K562 (cell line): Measurements from ENCODE around the gene PLK1. TPM values are rescaled to one million over a fixed set of nuclear protein-coding genes. Genes with fewer than 3 reads are reported as not detected.

Experiments
- EWSR1 ChIP-seq: fragments of 450-650 bp; IDR thresholded peaks from 2 replicates; pipeline ENCODE4 v1.6.1; 2018; ENCODE audit warnings: borderline replicate concordance, mild to moderate bottlenecking, low read depth, moderate library complexity; ENCODE audit not compliant: partially characterized antibody
- IRF2 ChIP-seq: sonication (generic); formaldehyde crosslinking; IDR thresholded peaks from 2 replicates; pipeline ENCODE4 v1.8.1; 2022; ENCODE audit warnings: mild to moderate bottlenecking, missing genetic modification reagents
- KDM4B ChIP-seq, 2 experiments: fragments of 450-650 bp in 1 of 2; sonication (generic) in 1 of 2; IDR thresholded peaks; 2 replicates each; pipeline ENCODE4 v1.6.1; 2016 to 2017; ENCODE audit warnings: borderline replicate concordance in 2 of 2, antibody characterized with exemption in 1 of 2, low read depth in 1 of 2, mild to moderate bottlenecking in 1 of 2
- NR2F6 ChIP-seq: fragments of 450-650 bp; formaldehyde crosslinking; IDR thresholded peaks from 2 replicates; pipeline ENCODE4 v1.4.0; 2020; ENCODE audit warnings: mild to moderate bottlenecking
- POLR3A ChIP-seq: IDR thresholded peaks from 2 replicates; pipeline ENCODE4 v1.6.1; 2011; ENCODE audit warnings: borderline replicate concordance, mild to moderate bottlenecking, moderate library complexity; ENCODE audit not compliant: insufficient read length, insufficient read depth; ENCODE audit errors: extremely low read depth
- PTRF ChIP-seq: fragments of 450-650 bp; IDR thresholded peaks from 2 replicates; pipeline ENCODE4 v1.6.1; 2016; ENCODE audit warnings: mild to moderate bottlenecking, missing genetic modification characterization, missing compliant biosample characterization
- PTTG1 ChIP-seq: fragments of 450-650 bp; IDR thresholded peaks from 2 replicates; pipeline ENCODE4 v1.6.1; 2016; ENCODE audit warnings: low read depth, mild to moderate bottlenecking, missing genetic modification characterization, missing compliant biosample characterization
- TAF1 ChIP-seq: IDR thresholded peaks from 2 replicates; pipeline ENCODE4 v1.6.1; 2011; ENCODE audit warnings: mild to moderate bottlenecking, low read length, moderate library complexity; ENCODE audit not compliant: insufficient read depth, control insufficient read depth, severe bottlenecking; ENCODE audit errors: extremely low read depth
- THRAP3 ChIP-seq: fragments of 450-650 bp; IDR thresholded peaks from 2 replicates; pipeline ENCODE4 v1.6.1; 2016; ENCODE audit warnings: mild to moderate bottlenecking, inconsistent platforms, borderline replicate concordance
- ZFPM2 ChIP-seq: fragments of 250-450 bp; sonication (Bioruptor Pico); IDR thresholded peaks from 2 replicates; pipeline ENCODE4 v1.5.1; 2022; ENCODE audit warnings: mild to moderate bottlenecking
- ZNF134 ChIP-seq: fragments of 250-450 bp; sonication (Bioruptor Pico); conservative IDR thresholded peaks from 2 replicates; pipeline ENCODE4 v1.4.0; 2020
- ZNF778 ChIP-seq: fragments of 450-650 bp; formaldehyde crosslinking; IDR thresholded peaks from 2 replicates; pipeline ENCODE4 v1.4.0; 2020; ENCODE audit warnings: mild to moderate bottlenecking, moderate library complexity
- polyA plus RNA-seq, 8 experiments: library from polyadenylated mRNA; depleted of rRNA in 4 of 8; stranded (reverse) in 5 of 8; unstranded in 3 of 8; fragments of >200 nt; fragmentation: Nextera tagmentation in 2 of 8; fragmentation: Illumina TruSeq in 1 of 8; extraction: Ambion mirVana in 2 of 8; extraction: Trizol in 1 of 8; gene quantifications; 2 replicates each; pipeline versions ENCODE4 v1.2.1 to v1.2.3, GENCODE V29; 2011 to 2014; ENCODE audit warnings: inconsistent platforms in 1 of 8, missing spikeins in 1 of 8
- total RNA-seq, 7 experiments: library from RNA; depleted of rRNA in 6 of 7; stranded (reverse); fragments of >200 nt in 6 of 7; fragmentation: Illumina TruSeq in 2 of 7; extraction: Trizol in 2 of 7; gene quantifications; 2 replicates each; pipeline versions ENCODE4 v1.2.1 to v1.2.3, GENCODE V29; 2011 to 2021; ENCODE audit warnings: low replicate concordance in 1 of 7
- TF ChIP-seq, protein P1 (sequence below): sonication (generic); formaldehyde crosslinking; IDR thresholded peaks from 2 replicates; pipeline ENCODE4 v1.8.0; 2023; ENCODE audit warnings: mild to moderate bottlenecking, missing genetic modification reagents
- TF ChIP-seq, protein P2 (sequence below), 3 experiments: fragments of 200-800 bp in 1 of 3; fragments of 250-450 bp in 1 of 3; fragments of 450-650 bp in 1 of 3; sonication (Bioruptor Pico) in 1 of 3; sonication (Bioruptor generic) in 1 of 3; formaldehyde crosslinking in 1 of 3; IDR thresholded peaks; 2 replicates each; pipeline versions ENCODE4 v1.6.1 to v1.8.0; 2016 to 2022; ENCODE audit warnings: mild to moderate bottlenecking in 2 of 3, missing genetic modification characterization in 2 of 3, missing compliant biosample characterization in 1 of 3, moderate library complexity in 1 of 3
- TF ChIP-seq, protein P3 (sequence below): IDR thresholded peaks from 2 replicates; pipeline ENCODE4 v1.6.1; 2012; ENCODE audit warnings: low read depth, low read length, improper control_type of control experiment, borderline replicate concordance
- TF ChIP-seq, protein P4 (sequence below), 2 experiments: fragments of 200-800 bp in 1 of 2; sonication (Bioruptor generic) in 1 of 2; sonication (generic) in 1 of 2; formaldehyde crosslinking in 1 of 2; IDR thresholded peaks in 1 of 2; conservative IDR thresholded peaks in 1 of 2; 2 replicates each; pipeline versions ENCODE4 v1.5.0 to v1.6.1; 2016 to 2020; ENCODE audit warnings: missing compliant biosample characterization in 1 of 2, missing genetic modification characterization in 1 of 2, missing genetic modification reagents in 1 of 2
- TF ChIP-seq, protein P5 (sequence below): fragments of 250-450 bp; sonication (Bioruptor Pico); IDR thresholded peaks from 2 replicates; pipeline ENCODE4 v1.8.0; 2022; ENCODE audit warnings: inconsistent platforms

PLK1 gene
- total and polyA plus RNA-seq, 9 of the 15 experiments (the other 6 are each of a cell fraction or from before 2014, with no cell fraction given) = 13.6 to 212 (median 45.5) TPM

DNA sequence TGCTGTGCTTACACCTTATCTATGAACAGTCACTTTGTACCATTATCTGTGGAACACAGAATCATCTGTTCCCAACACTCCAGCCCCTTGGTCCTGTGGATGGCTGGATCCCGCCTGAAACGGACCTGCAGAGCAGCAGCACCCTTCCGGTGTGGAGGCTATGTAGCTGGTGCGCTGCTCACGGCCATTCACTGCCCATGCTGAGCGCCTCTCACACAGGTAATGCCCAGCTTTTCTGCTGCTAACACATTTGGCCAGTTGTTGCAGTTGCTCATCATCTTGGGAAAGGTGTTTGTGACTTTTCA, 11.4 kb upstream of the PLK1 start (continued):
- TF ChIP-seq THRAP3 (no peak), ZFPM2 (CRISPR knock-in tag) (no peak), ZNF778 (CRISPR knock-in tag) (no peak), IRF2 (CRISPR knock-in tag) (no peak), KDM4B (IDR thresholded peaks at IDR 0.05; ENCODE audit: borderline replicate concordance in 2 of 2, low read depth in 1 of 2) (no peak), EWSR1 (no peak), POLR3A (no peak), PTRF (tag) (no peak), TAF1 (peak; percentile 22), ZNF134 (CRISPR knock-in tag) (no peak), PTTG1 (no peak), NR2F6 (CRISPR knock-in tag) (no peak)
- TF ChIP-seq, protein P1, sequence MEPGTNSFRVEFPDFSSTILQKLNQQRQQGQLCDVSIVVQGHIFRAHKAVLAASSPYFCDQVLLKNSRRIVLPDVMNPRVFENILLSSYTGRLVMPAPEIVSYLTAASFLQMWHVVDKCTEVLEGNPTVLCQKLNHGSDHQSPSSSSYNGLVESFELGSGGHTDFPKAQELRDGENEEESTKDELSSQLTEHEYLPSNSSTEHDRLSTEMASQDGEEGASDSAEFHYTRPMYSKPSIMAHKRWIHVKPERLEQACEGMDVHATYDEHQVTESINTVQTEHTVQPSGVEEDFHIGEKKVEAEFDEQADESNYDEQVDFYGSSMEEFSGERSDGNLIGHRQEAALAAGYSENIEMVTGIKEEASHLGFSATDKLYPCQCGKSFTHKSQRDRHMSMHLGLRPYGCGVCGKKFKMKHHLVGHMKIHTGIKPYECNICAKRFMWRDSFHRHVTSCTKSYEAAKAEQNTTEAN (CRISPR knock-in tag) = no peak
- TF ChIP-seq, protein P2, sequence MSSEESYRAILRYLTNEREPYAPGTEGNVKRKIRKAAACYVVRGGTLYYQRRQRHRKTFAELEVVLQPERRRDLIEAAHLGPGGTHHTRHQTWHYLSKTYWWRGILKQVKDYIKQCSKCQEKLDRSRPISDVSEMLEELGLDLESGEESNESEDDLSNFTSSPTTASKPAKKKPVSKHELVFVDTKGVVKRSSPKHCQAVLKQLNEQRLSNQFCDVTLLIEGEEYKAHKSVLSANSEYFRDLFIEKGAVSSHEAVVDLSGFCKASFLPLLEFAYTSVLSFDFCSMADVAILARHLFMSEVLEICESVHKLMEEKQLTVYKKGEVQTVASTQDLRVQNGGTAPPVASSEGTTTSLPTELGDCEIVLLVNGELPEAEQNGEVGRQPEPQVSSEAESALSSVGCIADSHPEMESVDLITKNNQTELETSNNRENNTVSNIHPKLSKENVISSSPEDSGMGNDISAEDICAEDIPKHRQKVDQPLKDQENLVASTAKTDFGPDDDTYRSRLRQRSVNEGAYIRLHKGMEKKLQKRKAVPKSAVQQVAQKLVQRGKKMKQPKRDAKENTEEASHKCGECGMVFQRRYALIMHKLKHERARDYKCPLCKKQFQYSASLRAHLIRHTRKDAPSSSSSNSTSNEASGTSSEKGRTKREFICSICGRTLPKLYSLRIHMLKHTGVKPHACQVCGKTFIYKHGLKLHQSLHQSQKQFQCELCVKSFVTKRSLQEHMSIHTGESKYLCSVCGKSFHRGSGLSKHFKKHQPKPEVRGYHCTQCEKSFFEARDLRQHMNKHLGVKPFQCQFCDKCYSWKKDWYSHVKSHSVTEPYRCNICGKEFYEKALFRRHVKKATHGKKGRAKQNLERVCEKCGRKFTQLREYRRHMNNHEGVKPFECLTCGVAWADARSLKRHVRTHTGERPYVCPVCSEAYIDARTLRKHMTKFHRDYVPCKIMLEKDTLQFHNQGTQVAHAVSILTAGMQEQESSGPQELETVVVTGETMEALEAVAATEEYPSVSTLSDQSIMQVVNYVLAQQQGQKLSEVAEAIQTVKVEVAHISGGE (CRISPR knock-in tag; IDR thresholded peaks at IDR 0.05) = peak in 2 of 3 experiments; percentile 61 to 94; a peak in 4 of 6 replicates
- TF ChIP-seq, protein P3, sequence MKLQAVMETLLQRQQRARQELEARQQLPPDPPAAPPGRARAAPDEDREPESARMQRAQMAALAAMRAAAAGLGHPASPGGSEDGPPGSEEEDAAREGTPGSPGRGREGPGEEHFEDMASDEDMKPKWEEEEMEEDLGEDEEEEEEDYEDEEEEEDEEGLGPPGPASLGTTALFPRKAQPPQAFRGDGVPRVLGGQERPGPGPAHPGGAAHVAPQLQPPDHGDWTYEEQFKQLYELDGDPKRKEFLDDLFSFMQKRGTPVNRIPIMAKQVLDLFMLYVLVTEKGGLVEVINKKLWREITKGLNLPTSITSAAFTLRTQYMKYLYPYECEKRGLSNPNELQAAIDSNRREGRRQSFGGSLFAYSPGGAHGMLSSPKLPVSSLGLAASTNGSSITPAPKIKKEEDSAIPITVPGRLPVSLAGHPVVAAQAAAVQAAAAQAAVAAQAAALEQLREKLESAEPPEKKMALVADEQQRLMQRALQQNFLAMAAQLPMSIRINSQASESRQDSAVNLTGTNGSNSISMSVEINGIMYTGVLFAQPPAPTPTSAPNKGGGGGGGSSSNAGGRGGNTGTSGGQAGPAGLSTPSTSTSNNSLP = no peak
- TF ChIP-seq, protein P4, sequence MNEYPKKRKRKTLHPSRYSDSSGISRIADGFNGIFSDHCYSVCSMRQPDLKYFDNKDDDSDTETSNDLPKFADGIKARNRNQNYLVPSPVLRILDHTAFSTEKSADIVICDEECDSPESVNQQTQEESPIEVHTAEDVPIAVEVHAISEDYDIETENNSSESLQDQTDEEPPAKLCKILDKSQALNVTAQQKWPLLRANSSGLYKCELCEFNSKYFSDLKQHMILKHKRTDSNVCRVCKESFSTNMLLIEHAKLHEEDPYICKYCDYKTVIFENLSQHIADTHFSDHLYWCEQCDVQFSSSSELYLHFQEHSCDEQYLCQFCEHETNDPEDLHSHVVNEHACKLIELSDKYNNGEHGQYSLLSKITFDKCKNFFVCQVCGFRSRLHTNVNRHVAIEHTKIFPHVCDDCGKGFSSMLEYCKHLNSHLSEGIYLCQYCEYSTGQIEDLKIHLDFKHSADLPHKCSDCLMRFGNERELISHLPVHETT (CRISPR knock-in tag; conservative IDR thresholded peaks at IDR 0.05 in 1 of 2, IDR thresholded peaks at IDR 0.05 in 1 of 2) = peak in 1 of 2 experiments; percentile 51; a peak in 1 of 4 replicates
- TF ChIP-seq, protein P5, sequence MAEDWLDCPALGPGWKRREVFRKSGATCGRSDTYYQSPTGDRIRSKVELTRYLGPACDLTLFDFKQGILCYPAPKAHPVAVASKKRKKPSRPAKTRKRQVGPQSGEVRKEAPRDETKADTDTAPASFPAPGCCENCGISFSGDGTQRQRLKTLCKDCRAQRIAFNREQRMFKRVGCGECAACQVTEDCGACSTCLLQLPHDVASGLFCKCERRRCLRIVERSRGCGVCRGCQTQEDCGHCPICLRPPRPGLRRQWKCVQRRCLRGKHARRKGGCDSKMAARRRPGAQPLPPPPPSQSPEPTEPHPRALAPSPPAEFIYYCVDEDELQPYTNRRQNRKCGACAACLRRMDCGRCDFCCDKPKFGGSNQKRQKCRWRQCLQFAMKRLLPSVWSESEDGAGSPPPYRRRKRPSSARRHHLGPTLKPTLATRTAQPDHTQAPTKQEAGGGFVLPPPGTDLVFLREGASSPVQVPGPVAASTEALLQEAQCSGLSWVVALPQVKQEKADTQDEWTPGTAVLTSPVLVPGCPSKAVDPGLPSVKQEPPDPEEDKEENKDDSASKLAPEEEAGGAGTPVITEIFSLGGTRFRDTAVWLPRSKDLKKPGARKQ (CRISPR knock-in tag) = no peak
